Body of pancreas (tissue), 4 donors: Measurements from ENCODE around the gene CTTNBP2. TPM values are rescaled to one million over a fixed set of nuclear protein-coding genes. Genes with fewer than 3 reads are reported as not detected.

Experiments
- ATAC-seq: fragments of 150-250 bp; one replicate; pipeline ENCODE4 v1.9.1; 2016
- DNase-seq, 4 donors: peaks; one replicate each; pipeline ENCODE4 v3.0.0-alpha.2; 2019
- H3K27ac ChIP-seq, 4 donors: fragments of 200-600 bp; sonication (generic); 1 replicate in 3 of 4; 2 replicates in 1 of 4; pipeline versions ENCODE4 v1.5.1 to v1.6.1; 2016 to 2019; ENCODE audit warnings: mild to moderate bottlenecking in 1 of 4, mixed read lengths in 1 of 4, moderate library complexity in 1 of 4
- H3K27me3 ChIP-seq, 2 donors: fragments of 200-600 bp; sonication (generic); one replicate each; pipeline ENCODE4 v1.6.0; 2016; ENCODE audit warnings: mild to moderate bottlenecking in 1 of 2
- H3K36me3 ChIP-seq, 2 donors: fragments of 200-600 bp; sonication (generic); replicated peaks in 1 of 2; 2 replicates each; pipeline ENCODE4 v1.5.1; 2016; ENCODE audit warnings: low read depth in 2 of 2; ENCODE audit not compliant: insufficient read depth in 1 of 2
- H3K4me1 ChIP-seq: fragments of 200-600 bp; sonication (generic); one replicate; pipeline ENCODE4 v1.6.0; 2016
- H3K4me3 ChIP-seq, 2 donors: fragments of 200-600 bp; sonication (generic); 1 replicate in 1 of 2; 2 replicates in 1 of 2; pipeline ENCODE4 v1.5.1; 2016 to 2019
- H3K9me3 ChIP-seq, 3 donors: fragments of 200-600 bp; sonication (generic); 1 replicate in 2 of 3; 2 replicates in 1 of 3; pipeline ENCODE4 v1.5.1; 2016
- CTCF ChIP-seq, 7 experiments: fragments of 450-650 bp in 4 of 7; fragments of 200-600 bp in 3 of 7; sonication (generic) in 3 of 7; IDR thresholded peaks; one replicate each; pipeline ENCODE4 v1.5.1; 2016 to 2019; ENCODE audit warnings: antibody characterized with exemption in 7 of 7
- POLR2A ChIP-seq, 3 donors: fragments of 450-650 bp; IDR thresholded peaks; one replicate each; pipeline ENCODE4 v1.6.1; 2016; ENCODE audit warnings: antibody characterized with exemption in 3 of 3, mild to moderate bottlenecking in 2 of 3
- WGBS, 2 donors: methylation state at CpG; one replicate each; pipeline ENCODE4 v1.1.5; 2017; 5-methylcytosine and 5-hydroxymethylcytosine counted together
- intact Hi-C: fragments of 100-400 bp; cut with DNase I; formaldehyde crosslinking; loops from one replicate; pipeline ENCODE4 v1.15.1; 2023
- total RNA-seq, 2 donors: library from RNA; depleted of rRNA; stranded (reverse); fragments of >200 nt; gene quantifications; one replicate each; pipeline ENCODE4 v1.1.0, GENCODE V29; 2016

Gene CTTNBP2
- total RNA-seq, 2 donors from 2014 or later = 18.5 to 25.7 TPM

GRCh38 chr7:117819558-117819957 lies 53.7 kb downstream of the CTTNBP2 start:
- Histone ChIP-seq H3K27me3 (no peaks in the 10 kb centered on the region), H3K9me3 (no peaks in the 10 kb centered on the region), H3K4me3 (no peak overlapping the region), H3K27ac (no peak overlapping the region), H3K4me1 (no peaks in the 10 kb centered on the region), H3K36me3 (no peaks in the 10 kb centered on the region)
- ATAC-seq (no peak), DNase-seq (no peak)
- TF ChIP-seq CTCF (IDR thresholded peaks at IDR 0.05) (no peak), POLR2A (IDR thresholded peaks at IDR 0.05) (no peak)
- 85 to 90% methylated on average over 2 of the region's 2 CpGs for WGBS, 2 donors
- intact Hi-C loops = no loop called here

- Histone ChIP-seq H3K4me3 (no peak overlapping the region), H3K27me3 (no peaks in the 10 kb centered on the region), H3K27ac (no peak overlapping the region), H3K36me3 (no peaks in the 10 kb centered on the region), H3K4me1 (no peaks in the 10 kb centered on the region), H3K9me3 (no peaks in the 10 kb centered on the region)
- TF ChIP-seq POLR2A (IDR thresholded peaks at IDR 0.05) (no peak), CTCF (IDR thresholded peaks at IDR 0.05) (no peak)
- DNase-seq (no peak), ATAC-seq (no peak)
- WGBS, 2 donors = 84 to 94% methylated on average over 2 of the region's 2 CpGs
- intact Hi-C loops = no loop called here
These were observed 55.0 kb downstream of the CTTNBP2 start for GRCh38 chr7:117818232-117818631.

- intact Hi-C loops = no loop called here
- no peak for ATAC-seq
- H3K4me1 ChIP-seq = no peaks in the 10 kb centered on the region
- DNase-seq = no peak
- H3K27me3 ChIP-seq = no peaks in the 10 kb centered on the region
- H3K4me3 ChIP-seq = no peak overlapping the region
- no peak overlapping the region for H3K27ac ChIP-seq
- no peak for TF ChIP-seq CTCF (IDR thresholded peaks at IDR 0.05)
- TF ChIP-seq POLR2A (IDR thresholded peaks at IDR 0.05) = no peak
- no peaks in the 10 kb centered on the region for H3K36me3 ChIP-seq
- H3K9me3 ChIP-seq = no peaks in the 10 kb centered on the region
- WGBS, 2 donors = 61 to 72% methylated on average over 7 of the region's 7 CpGs
These were observed 56.5 kb downstream of the CTTNBP2 start for GRCh38 chr7:117816727-117817126.

- WGBS, 2 donors = 89 to 95% methylated on average over 2 of the region's 2 CpGs
- H3K27me3 ChIP-seq = no peaks in the 10 kb centered on the region
These were observed 61.5 kb downstream of the CTTNBP2 start for GRCh38 chr7:117811696-117812095.

More at GRCh38 chr7:117811696-117812095, 61.5 kb downstream of the CTTNBP2 start:
- TF ChIP-seq POLR2A (IDR thresholded peaks at IDR 0.05) = no peak
- TF ChIP-seq CTCF (IDR thresholded peaks at IDR 0.05) = no peak
- Histone ChIP-seq H3K27ac (no peak overlapping the region), H3K4me3 (no peak overlapping the region), H3K4me1 (peaks cover 35% of the 10 kb centered on the region), H3K36me3 (no peaks in the 10 kb centered on the region), H3K9me3 (no peaks in the 10 kb centered on the region)
- intact Hi-C loops = no loop called here
- no peak for DNase-seq
- ATAC-seq = no peak
